Stimulated activated CD4-positive, alpha-beta T cell treated with anti-CD3 and anti-CD28 coated beads, Interleukin-15, amount 100 ng/mL, for 24 hours (primary cell): ENCODE measurements around the gene MMP28.
"Not testable (repeated sequence)": the region's sequence is repeated elsewhere in the genome, so short reads cannot be mapped to it uniquely, and the experiment has no call there.

ENCODE experiments used
- DNase-seq: peaks from one replicate; pipeline ENCODE4 v3.0.0-alpha.2; 2020

The MMP28 gene

DNA sequence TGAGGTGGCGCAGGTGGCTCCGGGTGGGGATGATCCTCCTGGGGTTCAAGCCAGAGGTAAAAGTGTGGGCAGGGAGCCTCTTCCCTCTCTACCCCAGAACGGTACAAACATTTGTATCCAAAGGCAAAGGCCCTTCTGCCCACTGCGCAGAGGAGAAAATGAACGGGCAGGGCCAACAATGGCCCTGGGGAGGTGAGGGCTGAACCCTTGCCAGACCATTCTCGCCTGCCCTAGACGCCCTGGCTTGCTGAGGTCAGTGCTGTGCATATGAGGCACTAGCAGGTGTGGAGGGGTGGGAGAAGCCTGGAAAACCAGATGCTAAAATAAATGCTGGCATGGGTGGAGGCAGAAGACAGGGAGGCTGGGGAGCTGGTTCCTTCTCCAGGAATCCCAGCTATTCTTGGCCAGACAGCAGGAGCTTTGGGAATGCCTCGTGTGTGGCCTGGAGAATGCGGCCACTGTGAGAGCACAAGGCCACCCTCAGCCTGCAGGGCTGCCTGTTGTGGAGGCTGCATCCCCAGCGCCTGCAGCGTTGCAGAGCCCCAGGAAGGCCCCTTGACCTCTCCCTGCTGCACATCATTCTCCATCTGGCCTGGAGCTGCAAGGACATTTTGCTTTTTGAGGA is 30.2 kb downstream of the MMP28 start:
- DNase-seq, result no peak

DNA sequence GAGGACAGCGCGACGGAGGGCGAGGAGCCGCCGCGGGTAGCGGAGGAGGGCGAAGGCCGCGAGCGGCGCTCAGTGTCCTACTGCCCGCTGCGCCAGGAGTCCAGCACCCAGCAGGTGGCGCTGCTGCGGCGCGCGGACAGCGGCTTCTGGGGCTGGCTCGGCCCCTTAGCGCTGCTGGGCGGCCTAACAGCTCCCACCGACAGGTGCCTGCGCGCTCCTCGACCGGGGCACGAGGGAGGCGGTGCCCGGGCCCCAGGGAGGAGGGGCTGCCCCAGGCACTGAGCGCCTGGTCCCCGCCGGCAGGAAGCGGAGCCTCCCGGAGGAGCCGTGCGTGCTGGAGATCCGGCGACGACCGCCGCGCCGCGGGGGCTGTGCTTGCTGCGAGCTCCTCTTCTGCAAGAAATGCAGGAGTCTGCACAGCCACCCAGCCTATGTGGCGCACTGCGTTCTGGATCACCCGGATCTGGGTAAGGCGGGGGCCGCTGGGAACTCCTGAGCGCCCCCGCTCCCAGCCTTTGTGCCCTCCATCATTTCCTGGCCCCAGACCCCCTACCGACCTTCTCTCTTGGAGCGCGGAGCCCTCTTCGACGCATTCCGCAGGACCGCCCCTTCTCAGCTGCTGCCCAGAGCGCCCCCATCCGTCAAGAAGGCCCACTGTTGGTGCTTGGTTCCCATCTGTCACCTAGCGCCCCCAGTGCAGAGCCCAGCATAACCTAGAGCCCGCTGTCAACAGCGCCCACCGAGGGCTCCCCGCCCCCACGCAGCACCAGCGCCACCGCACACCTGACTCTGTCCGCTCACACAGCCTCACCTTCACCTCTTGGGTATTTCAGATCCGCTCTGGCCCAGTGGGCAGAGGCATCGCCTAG is 31.1 kb downstream of the MMP28 start:
- peak; percentile 93 for DNase-seq

DNA sequence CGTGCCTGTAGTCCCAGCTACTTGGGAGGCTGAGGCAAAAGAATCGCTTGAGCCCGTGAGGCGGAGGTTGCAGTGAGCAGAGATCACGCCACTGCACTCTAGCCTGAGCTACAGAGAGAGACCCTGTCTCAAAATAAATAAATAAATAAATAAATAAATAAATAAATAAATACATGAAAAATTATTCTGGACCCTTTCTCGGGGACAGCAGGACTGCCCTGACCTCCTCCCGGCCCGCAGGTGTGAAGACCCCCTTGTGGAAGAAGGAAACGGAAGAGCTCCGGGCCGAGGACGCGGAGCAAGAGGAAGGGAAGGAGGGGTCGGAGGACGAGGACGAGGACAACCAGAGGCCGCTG is 31.7 kb downstream of the MMP28 start:
- no peak for DNase-seq

DNA sequence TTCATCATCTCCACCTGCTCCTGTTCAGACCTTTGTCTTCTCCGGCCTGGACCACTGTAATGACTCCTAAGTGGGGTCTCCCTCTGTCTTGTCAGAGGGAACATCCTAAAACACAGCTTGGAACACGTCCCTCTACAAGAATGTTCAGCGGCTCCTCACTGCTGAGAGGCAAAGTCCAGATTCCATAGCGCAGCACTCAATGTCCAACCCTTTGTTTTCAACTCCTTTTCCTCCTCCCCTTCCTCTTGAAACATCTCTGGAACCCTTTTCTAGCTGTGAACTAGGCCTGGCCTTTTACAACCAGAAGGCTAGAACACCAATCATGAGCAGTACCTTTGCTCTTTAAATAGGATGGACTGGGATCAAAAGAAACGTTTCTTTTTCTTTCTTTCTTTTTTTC is 33.8 kb downstream of the MMP28 start:
- no peak for DNase-seq

DNA sequence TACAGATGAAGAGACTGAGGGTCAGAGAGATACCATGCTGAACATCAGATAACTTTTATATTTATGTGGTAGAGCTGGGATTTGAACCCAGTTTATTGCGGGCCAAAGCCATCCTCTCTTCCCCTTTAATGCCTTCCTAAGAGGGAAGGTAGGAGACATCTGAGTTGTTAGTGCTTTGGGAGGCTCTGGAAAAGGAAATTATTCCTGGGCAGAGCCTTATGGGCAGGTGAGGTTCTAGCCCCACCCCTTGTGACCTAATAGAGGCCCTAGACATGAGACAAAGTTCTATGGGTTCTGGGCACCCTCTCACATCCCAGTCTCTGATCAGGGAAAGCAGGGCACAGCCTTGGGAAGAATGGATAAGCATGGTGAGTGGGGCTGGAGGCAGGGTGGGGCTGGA is 34.9 kb downstream of the MMP28 start, which contains the start of gene C17orf50:
TSS of gene C17orf50 (plus strand) at position 301 of the 400 bp plus-strand sequence. CDS start at position 356, 55 bp downstream.
- DNase-seq, result no peak

DNA sequence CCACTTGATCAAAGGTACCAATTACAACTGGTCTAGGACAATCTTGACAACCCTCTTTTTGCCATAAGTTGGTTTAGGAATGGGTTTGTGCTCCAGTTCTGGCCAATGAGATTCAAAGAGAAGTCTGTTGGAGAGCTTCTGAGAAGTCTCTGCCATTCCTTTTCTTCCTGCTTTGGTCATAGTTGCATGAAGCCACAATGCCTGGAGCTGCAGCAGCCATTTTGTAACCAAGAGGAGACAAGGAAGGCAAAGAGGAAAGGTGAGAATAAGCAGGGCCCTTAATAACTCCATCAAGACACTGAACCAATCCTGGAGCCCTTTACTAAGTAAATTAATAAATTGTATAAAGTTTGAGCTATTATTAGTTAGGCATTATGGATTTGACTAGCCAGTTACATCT is 38.2 kb downstream of the MMP28 start:
- no peak for DNase-seq

DNA sequence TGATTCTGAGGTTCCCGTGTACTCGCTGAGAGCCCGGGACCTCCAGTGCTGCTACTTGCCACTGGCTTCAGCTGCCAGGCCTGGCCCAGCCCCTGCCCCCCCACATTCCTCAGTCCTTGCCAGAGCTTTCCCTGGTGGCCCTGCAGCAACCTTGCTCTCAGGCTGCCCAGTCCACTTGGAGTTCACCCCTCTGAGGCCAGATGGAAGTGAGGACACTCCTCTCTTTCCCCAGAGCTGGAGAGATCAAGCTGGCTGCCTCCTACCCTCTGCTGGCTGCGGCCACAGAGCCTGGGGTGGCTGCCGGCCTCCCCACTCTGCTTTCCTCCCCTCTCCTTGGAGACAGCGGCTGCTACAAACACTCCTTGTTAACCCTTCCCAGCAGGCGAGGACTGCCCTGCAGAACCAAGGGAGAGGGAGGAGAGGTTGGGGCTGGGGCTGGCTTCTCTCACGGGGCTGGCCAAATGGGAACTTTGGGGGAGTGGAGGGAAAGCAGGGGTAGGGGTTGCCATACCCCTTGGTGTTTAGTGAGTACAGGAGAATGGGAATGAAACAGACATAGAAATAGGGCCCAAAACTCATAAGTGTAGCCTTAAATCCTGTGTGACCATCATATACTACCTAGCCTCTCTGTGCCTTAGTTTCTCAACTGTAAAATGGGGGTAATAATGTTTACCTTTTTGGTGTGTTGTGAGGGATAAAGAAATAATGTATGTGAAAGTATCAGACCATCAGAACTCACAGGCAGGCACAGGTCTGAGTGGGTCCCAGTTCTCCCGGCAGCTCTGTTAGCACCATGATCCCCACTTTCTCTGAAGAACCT is 42.3 kb downstream of the MMP28 start, which contains the start of gene GAS2L2:
TSS of gene GAS2L2 (minus strand) at position 295 of the 820 bp plus-strand sequence. CDS start 389 bp downstream, outside the sequence.
- DNase-seq, result no peak

DNA sequence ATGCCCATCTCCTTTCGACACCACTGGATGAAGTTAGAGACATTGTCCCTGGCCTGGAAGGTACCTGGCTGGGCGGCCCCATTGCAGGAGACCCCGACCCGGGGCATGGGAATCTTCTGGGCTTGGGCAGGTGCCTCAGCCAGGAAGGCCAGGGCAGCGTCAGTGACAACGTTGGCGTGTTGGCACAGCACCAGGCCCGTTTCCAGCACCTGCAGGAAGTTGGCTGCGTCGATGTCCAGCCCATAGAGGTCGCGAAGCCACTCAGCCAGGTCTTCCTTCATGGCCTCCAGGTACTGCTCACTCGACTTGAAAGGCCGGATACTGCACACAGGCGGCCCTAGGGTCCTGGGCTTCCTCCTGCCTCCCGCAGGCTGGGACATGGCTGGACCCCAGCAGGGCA is 43.0 kb downstream of the MMP28 start:
- no peak for DNase-seq

DNA sequence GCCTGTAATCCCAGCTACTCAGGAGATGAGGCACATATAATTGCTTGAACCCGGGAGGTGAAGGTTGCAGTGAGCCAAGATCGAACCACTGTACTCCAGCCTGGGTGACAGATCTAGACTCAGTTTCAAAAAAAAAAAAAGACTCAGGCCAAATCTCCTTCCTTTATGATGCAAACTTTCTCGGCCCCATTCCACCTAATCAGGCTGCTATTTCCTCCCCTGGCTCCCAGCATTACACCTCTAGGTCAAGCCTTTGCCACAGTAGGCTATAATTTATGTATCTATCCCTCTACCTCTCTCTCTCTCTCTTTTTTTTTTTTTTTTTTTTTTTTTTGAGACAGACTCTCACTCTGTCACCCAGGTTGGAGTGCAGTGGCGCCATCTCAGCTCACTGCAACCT is 43.9 kb downstream of the MMP28 start:
- DNase-seq, result not testable (repeated sequence)

DNA sequence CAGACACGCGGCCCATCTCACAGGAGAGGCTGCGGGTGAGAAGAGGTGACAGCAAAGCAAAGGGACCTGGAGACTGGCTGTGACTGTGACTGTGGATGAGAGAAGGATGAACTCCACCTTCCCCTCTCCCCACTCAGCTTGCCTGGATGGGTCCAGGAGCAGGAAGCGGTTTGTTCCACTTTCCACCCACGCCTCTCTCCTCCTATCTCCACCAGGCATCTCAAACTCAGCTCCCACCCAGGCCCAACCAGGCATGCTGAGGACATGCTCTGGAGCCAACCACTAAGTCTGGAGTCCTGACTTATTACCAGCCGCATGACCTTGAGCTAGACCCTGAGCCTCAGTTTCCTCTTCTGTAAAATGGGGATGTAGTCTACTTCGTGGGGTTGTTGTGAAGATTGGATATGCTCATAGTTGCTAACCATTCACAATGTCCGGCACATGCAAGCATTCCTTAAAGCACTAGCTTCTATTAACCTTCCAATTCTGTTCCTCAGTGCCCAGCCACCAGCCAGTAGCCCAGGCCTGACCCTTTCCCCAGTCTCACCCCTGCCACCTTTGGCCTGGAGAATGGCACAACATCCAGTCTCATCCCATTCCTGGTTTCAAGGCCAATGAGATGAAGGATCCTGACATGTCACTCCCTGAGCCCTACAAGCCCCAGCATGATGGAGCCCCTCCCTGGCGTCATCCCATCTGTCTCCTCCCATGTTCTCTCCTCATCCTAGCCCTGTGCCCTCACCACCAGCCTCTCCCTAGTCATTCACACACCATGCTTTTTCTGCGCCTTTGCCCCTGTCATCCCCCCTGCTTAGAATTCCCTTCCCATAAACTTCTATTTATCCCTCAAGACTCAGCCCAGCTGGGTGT is 44.7 kb downstream of the MMP28 start:
- no peak for DNase-seq

DNA sequence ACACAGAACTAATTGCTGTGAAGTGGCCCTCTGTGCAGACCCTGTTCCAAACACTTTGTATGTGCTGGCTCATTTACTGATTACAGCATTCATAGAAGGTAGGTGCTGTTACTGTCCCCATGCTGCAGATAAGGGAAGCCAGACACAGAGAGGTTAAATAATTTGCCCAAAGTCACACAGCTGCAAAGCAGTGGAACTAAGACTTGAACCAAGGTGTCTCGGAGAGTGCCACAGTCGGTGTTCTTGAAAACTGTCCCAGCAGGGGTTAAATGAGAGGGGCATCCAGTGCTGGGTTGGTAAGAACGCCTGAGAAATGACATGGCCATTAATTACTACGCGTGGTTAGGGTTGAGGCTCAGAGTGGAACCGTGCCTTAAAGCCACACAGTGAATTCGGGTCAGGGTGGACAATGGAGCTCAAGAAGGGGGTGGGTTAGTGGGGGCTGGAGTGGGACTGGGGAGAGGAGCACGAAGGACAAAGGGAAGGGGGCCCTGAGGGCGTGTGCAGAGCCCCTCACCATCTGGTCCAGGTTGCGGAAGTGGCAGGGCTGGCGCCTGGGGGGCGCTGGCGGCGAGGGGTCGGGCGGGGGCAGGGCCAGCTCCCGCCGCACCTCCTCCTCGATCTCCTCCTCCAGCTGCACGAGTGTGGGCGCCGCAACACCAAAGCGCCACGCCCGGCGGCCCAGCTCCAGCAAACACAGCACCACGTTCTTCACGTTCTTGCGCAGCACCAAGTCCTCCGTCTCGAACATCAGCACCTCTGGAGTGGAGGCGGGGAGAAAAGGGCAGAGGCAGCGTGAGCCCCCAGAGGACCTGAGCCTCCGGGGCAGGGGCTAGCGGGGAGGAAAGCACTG is 45.7 kb downstream of the MMP28 start:
- peak; percentile 30 for DNase-seq

DNA sequence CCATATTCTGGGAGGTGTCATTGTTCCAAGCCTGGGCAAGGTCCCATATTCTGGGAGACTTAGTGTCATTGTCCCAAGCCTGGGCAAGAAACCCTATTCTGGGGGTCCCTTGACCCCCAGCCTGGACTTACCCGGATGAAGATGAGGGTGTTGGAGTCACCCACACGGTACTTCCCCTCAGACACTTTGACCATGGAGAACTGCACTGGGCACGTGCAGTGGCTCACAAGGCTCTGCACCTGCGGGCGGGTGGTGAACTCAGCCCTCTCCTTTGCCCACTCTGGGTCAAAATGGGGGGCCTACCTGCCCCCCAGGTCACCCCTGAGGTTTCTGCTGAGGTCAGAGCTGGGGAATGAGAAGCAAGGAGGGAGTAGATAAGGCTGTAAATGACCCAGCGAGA is 46.5 kb downstream of the MMP28 start:
- no peak for DNase-seq

DNA sequence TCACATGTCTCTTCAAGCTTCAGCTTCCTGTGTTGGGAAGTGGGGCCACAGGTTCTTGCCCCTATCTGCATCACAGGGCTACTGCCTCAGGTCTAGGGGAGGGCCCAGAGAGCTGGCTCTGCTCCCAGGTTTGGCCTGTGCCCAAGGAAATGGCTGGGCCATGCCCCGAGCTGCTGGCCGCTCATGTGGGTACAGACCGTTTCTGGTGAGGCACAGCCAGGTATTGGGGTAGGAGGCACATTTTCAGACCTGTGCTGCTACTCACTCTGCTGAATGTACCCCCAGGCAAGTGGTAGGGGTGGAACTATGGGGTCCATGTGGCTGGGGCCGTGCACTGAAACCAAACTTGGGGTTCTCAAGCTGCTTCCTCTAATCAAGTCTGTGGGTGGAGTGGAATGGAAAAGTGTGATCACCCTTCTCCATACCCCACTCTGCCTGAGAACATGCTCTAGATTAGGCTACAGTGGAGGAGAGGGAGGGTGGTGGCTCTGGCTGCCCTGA is 47.0 kb downstream of the MMP28 start:
- DNase-seq, result peak; percentile 24

DNA sequence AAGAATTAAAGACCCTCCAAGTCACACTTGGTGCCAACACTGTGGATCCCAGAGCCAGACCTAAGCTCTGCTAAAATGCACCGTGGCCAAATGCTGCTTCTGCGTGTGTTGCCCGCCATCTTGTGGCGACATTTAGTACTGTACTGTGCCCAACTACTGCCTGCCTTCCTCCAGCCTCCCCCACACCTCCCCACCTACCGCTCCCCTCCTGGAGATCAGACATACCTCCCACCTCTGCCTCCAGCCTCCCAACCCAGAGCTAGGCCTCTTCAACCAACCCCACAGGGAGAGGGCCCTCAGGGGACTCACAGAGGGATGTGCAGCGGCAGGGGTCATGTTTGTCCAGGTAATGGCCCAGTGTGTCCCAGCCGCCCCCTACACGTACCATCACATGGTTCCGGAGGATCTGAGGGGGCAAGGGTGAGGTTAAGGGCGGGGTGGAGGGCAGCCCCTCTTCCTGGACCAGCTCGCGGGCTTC is 47.9 kb downstream of the MMP28 start:
- DNase-seq, result peak; percentile 87

DNA sequence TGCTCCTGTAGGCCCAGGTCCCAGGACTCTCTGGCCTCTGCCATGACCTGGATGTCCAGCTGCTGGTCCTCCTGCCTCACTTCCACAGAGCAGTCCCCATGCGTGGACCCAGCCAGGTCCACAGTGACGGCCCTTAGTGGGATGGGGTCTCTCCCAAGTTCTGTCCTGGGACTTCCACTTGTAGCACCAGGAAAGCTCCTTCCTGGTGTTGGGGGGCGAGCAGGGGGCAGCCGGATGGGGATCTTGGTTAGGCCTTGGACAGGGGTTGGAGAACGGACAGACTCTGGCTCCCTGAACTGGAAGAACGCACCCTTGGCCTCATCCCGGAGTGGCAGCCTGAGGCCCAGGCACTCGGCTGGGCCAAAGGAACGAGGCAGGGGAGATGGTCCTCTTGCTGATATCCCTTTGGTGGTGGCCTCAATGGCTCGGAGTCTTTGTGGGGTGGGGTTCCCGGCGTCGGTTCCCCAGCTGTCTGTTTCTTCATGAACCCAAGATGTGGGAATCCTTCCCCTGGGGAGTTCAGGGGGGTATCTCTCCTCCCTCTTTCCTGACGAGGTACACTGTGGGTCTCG is 49.6 kb downstream of the MMP28 start:
- no peak for DNase-seq

DNA sequence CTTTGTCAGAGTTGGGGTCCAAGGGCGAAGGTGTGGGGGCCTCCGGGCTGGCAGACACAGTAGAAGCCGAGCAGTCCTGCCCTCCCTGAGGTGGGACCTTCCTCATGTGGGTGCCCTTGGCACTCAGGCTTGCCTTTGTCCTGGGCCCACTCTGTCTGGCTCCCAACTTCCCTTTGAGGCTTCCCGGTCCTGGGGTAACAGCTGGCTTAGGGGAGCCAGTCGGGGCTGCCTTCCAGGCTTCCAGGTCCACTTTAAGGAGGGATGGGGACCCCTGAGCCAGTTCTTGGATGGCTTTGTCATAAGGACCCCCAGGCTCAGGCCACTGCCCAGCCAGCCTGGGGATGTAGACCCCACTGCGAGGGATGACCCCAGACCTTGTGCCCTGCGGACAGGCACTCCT is 50.2 kb downstream of the MMP28 start:
- no peak for DNase-seq

DNA sequence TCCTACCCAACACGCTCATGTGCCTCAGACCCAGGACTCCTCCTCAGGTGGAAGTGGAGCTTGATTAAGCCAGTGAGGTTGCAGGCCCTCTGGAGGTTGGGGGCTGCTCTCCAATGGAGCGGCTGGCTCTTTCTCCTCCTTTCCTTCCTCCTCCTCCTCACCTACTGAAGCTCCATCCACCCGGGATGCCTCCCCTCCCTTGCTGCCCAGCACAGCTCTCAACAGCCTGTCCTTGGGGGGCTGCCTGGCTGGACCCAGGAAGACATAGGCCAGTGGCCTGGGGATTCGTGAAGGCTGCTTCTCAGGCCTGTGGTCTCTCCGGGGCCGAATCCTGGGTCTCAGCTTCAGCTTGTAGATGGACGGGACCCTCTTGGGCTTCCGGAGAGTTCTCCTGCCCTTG is 50.6 kb downstream of the MMP28 start:
- DNase-seq, result no peak

DNA sequence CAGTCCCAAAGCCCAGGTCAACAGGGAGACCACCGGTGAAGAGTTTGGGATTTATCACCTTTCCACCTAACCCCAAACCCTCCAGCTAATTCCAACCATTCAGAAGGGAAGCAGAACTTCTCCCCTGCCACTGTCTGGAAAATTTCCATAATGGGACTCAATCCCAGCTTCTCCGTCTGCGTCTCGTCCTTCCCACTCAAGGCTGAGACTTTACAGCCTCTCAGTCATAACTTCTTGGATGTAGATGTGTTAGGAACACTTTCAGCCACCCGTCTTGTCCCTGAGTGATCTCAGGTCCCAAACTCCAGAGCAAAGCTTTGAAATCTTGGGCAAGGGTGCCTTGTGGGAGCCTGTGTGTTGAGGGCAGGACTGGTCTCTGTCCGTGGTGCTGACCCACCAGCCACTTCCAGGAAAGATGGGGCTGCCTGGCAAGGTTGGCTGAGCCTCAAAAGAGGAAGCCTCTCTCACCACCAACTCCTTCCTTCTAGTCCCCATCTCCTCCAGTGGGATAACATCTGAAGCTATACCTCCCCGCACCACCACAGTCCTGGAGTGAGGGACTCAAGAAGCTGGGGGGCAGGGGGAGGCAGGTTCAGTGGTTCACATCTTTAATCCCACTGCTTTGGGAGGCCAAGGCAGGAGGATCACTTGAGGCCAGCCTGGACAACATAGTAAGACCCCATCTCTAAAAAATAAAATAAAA is 51.7 kb downstream of the MMP28 start:
- no peak for DNase-seq

DNA sequence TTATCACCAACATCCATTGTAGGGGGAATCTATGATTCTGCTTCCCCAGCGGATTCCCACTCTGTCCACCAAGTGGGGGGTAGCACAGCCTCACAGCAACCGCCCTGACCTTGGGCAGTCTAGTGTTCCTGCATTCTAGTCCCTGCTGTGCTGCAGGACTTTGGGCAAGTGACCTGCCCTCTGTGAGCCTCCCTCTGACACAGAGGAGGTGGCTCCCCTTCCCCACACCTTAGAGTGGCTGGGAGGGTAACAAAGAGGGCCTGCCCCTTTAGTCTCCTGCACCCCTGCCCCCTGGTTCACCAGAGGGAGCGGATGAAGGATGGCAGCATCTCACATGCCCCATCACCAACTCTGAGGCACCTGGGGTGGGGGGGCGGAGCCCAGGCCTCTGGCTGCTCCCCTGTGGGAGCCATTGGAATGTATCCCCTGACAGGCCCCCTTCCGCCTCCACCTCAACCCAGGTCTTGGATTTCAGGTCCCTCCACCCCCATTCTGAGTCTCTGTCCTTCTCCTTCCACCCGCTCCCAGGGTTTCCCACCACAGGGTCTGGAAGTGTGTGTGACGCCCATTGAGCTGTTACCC is 52.5 kb downstream of the MMP28 start:
- DNase-seq, result no peak

DNA sequence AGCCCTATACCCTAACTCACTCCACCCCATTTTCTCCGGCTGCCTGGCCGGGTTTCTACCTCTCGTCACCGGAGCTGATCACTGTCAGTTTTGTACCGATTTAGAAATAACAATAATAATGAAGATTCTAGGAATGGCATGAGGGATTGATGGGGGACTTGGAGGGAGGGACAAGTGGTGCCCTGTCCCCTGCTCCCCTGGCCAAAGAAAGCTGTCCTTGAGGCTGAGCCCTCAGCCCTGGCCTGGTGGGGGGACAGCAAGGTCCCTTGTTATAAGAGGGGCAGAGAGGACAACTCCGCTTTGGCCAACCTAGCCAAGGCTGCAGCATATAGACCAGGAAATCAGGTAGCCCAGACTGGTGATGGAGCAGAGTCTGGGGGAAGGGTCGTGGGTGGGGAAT is 52.9 kb downstream of the MMP28 start:
- DNase-seq, result no peak
